GM12878 (cell line): ENCODE results near the gene MBD5. TPM values are rescaled to one million over a fixed set of nuclear protein-coding genes. Genes with fewer than 3 reads are reported as not detected.

ENCODE experiments used
- ATAC-seq: fragments of 200-7000 bp; cut with Tn5 transposase; 3 replicates; pipeline ENCODE4 v1.9.1; 2020; ENCODE audit warnings: mild to moderate bottlenecking, moderate library complexity
- BruUV-seq: library from RNA; stranded (reverse); fragments of 400-500 nt; replicated peaks from 2 replicates; lab custom pipeline; 2021; lab: Mats Ljungman, UMichigan
- CTCF ChIA-PET: fragments of 300-600 bp; sonication (Branson Sonifier 250); formaldehyde crosslinking; extraction: SDS; loops from one replicate; lab custom pipeline; 2021; ENCODE audit warnings: inconsistent platforms; lab: Yijun Ruan, JAX
- POLR2A ChIA-PET: fragments of 350-600 bp; formaldehyde crosslinking; extraction: SDS; loops from one replicate; lab custom pipeline; 2021; ENCODE audit warnings: inconsistent platforms; lab: Charles Lee
- RAD21 ChIA-PET: fragments of 300-600 bp; sonication (Branson Sonifier 250); formaldehyde crosslinking; loops from one replicate; lab custom pipeline; 2023; ENCODE audit warnings: antibody characterized with exemption; ENCODE audit not compliant: unreplicated experiment; lab: Charles Lee
- SMC1A ChIA-PET: fragments of 300-600 bp; sonication (Branson Sonifier 250); formaldehyde crosslinking; loops from one replicate; lab custom pipeline; 2023; ENCODE audit not compliant: unreplicated experiment, uncharacterized antibody; lab: Charles Lee
- DNase-seq: peaks from one replicate; pipeline ENCODE4 v3.0.0-alpha.2; 2011; ENCODE audit warnings: low read depth, low spot score
- FAIRE-seq: peaks from 3 replicates; lab custom pipeline; 2011; peaks lifted over from hg19 to GRCh38; lab: Jason Lieb, UNC
- H2AFZ ChIP-seq: 2 replicates; pipeline ENCODE4 v1.6.0; 2011; ENCODE audit warnings: low read depth, low read length, control low read depth; ENCODE audit not compliant: control insufficient read depth
- H3K27ac ChIP-seq: 2 replicates; pipeline ENCODE4 v1.5.1; 2011; ENCODE audit warnings: control low read depth; ENCODE audit not compliant: control insufficient read depth, insufficient read depth
- H3K27me3 ChIP-seq, 2 experiments: replicated peaks in 1 of 2; 2 replicates each; pipeline versions ENCODE4 v1.6.0 to v1.6.1; 2011; ENCODE audit warnings: low read length in 1 of 2; ENCODE audit not compliant: control insufficient read depth in 2 of 2, insufficient read depth in 2 of 2
- H3K36me3 ChIP-seq, 2 experiments: 2 replicates each; pipeline ENCODE4 v1.5.1; 2011; ENCODE audit warnings: low read length in 1 of 2; ENCODE audit not compliant: control insufficient read depth in 2 of 2, insufficient read depth in 2 of 2
- H3K4me1 ChIP-seq: 2 replicates; pipeline ENCODE4 v1.6.1; 2011; ENCODE audit warnings: mild to moderate bottlenecking, low read length, moderate library complexity, mixed read lengths; ENCODE audit not compliant: control insufficient read depth, insufficient read depth
- H3K4me2 ChIP-seq: 2 replicates; pipeline ENCODE4 v1.6.0; 2011; ENCODE audit warnings: control low read depth; ENCODE audit not compliant: control insufficient read depth, insufficient read depth
- H3K4me3 ChIP-seq: fragments of 200-600 bp; sonication (generic); 2 replicates; pipeline ENCODE4 v1.5.1; 2016
- H3K79me2 ChIP-seq: 2 replicates; pipeline ENCODE4 v1.6.0; 2011; ENCODE audit warnings: low read length; ENCODE audit not compliant: control insufficient read depth, insufficient read depth
- H3K9ac ChIP-seq: 2 replicates; pipeline ENCODE4 v1.8.0; 2011; ENCODE audit warnings: low read length, control low read depth, mixed read lengths; ENCODE audit not compliant: control insufficient read depth, insufficient read depth
- H3K9me3 ChIP-seq: replicated peaks from 3 replicates; pipeline ENCODE4 v1.5.1; 2011; ENCODE audit warnings: mild to moderate bottlenecking, low read length; ENCODE audit not compliant: control insufficient read depth, insufficient read depth
- H4K20me1 ChIP-seq: 2 replicates; pipeline ENCODE4 v1.6.0; 2011; ENCODE audit not compliant: control insufficient read depth, insufficient read depth
- ASH2L ChIP-seq: fragments of 300-600, 200-600 bp; sonication (generic); IDR thresholded peaks from 2 replicates; pipeline ENCODE4 v1.6.1; 2017; ENCODE audit warnings: low read depth, mild to moderate bottlenecking, borderline replicate concordance
- ATF7 ChIP-seq: fragments of 450-650 bp; IDR thresholded peaks from 2 replicates; pipeline ENCODE4 v1.6.1; 2016; ENCODE audit warnings: low read depth, mild to moderate bottlenecking
- CTCF ChIP-seq, 3 experiments: IDR thresholded peaks in 2 of 3; conservative IDR thresholded peaks in 1 of 3; 2 replicates each; pipeline ENCODE4 v1.5.1; 2011; ENCODE audit warnings: low read depth in 3 of 3, low read length in 3 of 3, mild to moderate bottlenecking in 3 of 3, control low read depth in 2 of 3, moderate library complexity in 2 of 3, inconsistent platforms in 1 of 3, mixed read lengths in 1 of 3; ENCODE audit not compliant: control insufficient read depth in 2 of 3, insufficient read depth in 1 of 3; ENCODE audit errors: extremely low read depth in 1 of 3
- EED ChIP-seq: sonication (generic); IDR thresholded peaks from 2 replicates; pipeline ENCODE4 v1.6.1; 2016; ENCODE audit warnings: antibody characterized with exemption, low read depth
- EGR1 ChIP-seq, 2 experiments: IDR thresholded peaks; 1 replicate in 1 of 2; 2 replicates in 1 of 2; pipeline ENCODE4 v1.6.1; 2011 to 2012; ENCODE audit warnings: low read depth in 2 of 2, low read length in 2 of 2, borderline replicate concordance in 1 of 2, mild to moderate bottlenecking in 1 of 2, moderate library complexity in 1 of 2
- FOS ChIP-seq: IDR thresholded peaks from 3 replicates; pipeline ENCODE4 v1.6.1; 2011; ENCODE audit warnings: borderline replicate concordance; ENCODE audit not compliant: insufficient read length; ENCODE audit errors: extremely low read depth
- NKRF ChIP-seq: fragments of 450-650 bp; conservative IDR thresholded peaks from 2 replicates; pipeline ENCODE4 v1.6.1; 2017; ENCODE audit warnings: mild to moderate bottlenecking, moderate library complexity
- SREBF1 ChIP-seq: IDR thresholded peaks from 2 replicates; pipeline ENCODE4 v1.6.1; 2012; ENCODE audit warnings: mild to moderate bottlenecking, low read length
- TBL1XR1 ChIP-seq: IDR thresholded peaks from 2 replicates; pipeline ENCODE4 v1.6.1; 2012; ENCODE audit warnings: low read depth, low read length, improper control_type of control experiment
- ZNF217 ChIP-seq: fragments of 450-650 bp; IDR thresholded peaks from 2 replicates; pipeline ENCODE4 v1.6.1; 2017; ENCODE audit warnings: antibody characterized with exemption, mild to moderate bottlenecking
- ZNF592 ChIP-seq: fragments of 450-650 bp; IDR thresholded peaks from 2 replicates; pipeline ENCODE4 v1.6.1; 2017; ENCODE audit warnings: mild to moderate bottlenecking, moderate library complexity
- ZZZ3 ChIP-seq: IDR thresholded peaks from 2 replicates; pipeline ENCODE4 v1.6.1; 2011; ENCODE audit warnings: low read depth; ENCODE audit not compliant: control insufficient read depth, insufficient read length
- WGBS: methylation state at CpG from one replicate; pipeline ENCODE4 v1.1.6; 2016; ENCODE audit warnings: low lambda C conversion rate; ENCODE audit not compliant: insufficient replicate concordance, insufficient coverage; ENCODE audit errors: missing lambda C conversion rate; 5-methylcytosine and 5-hydroxymethylcytosine counted together
- in situ Hi-C: fragments of 300-500 bp; cut with MboI; formaldehyde crosslinking; loops from 9 replicates; pipeline ENCODE4 v1.14.3; 2018; ENCODE audit warnings: mixed read lengths
- intact Hi-C: fragments of 100-400 bp; cut with micrococcal nuclease; formaldehyde crosslinking; loops from one replicate; pipeline ENCODE4 v1.14.2; 2022; ENCODE audit not compliant: unreplicated experiment
- polyA plus RNA-seq, 11 experiments: library from polyadenylated mRNA; depleted of rRNA in 4 of 11; unstranded in 6 of 11; stranded (reverse) in 5 of 11; fragments of >200 nt; fragmentation: Nextera tagmentation in 4 of 11; fragmentation: Illumina TruSeq in 1 of 11; extraction: Ambion mirVana in 4 of 11; extraction: Trizol in 1 of 11; gene quantifications; 1 replicate in 1 of 11; 2 replicates in 10 of 11; pipeline versions ENCODE4 v1.2.1 to v1.2.3, GENCODE V29; 2011 to 2016; ENCODE audit warnings: inconsistent platforms in 2 of 11, missing spikeins in 2 of 11, low read depth in 1 of 11
- total RNA-seq, 4 experiments: library from RNA; depleted of rRNA in 3 of 4; stranded (reverse); fragments of >200 nt in 3 of 4; fragmentation: Illumina TruSeq in 1 of 4; extraction: Trizol in 1 of 4; gene quantifications; 2 replicates each; pipeline versions ENCODE4 v1.2.1 to v1.2.3, GENCODE V29; 2013 to 2021

Gene MBD5
- total and polyA plus RNA-seq, 10 of the 15 experiments (the other 5 are each of a cell fraction or from before 2014, with no cell fraction given), result 7.4 to 58.0 (median 21.2) TPM

- TF ChIP-seq NKRF, result no peak
- no peak for TF ChIP-seq ZZZ3
- TF ChIP-seq EGR1 (IDR thresholded peaks at IDR 0.05; ENCODE audit: borderline replicate concordance in 1 of 2, low read depth in 2 of 2, low read length in 2 of 2), result no peak
- TF ChIP-seq ZNF217, result no peak
- no peak for TF ChIP-seq ASH2L
These were observed 462.8 kb downstream of the MBD5 start (continued) for GRCh38 chr2:148483665-148484064.

- Histone ChIP-seq H3K9me3 (no peaks in the 10 kb centered on the region), H3K4me2 (no peak overlapping the region), H4K20me1 (no peaks in the 10 kb centered on the region), H3K9ac (no peak overlapping the region), H3K27ac (no peak overlapping the region), H2AFZ (no peak overlapping the region), H3K79me2 (no peaks in the 10 kb centered on the region), H3K4me1 (no peaks in the 10 kb centered on the region), H3K36me3 (no peaks in the 10 kb centered on the region; a peak in 1 of 4 replicates), H3K27me3 (no peaks in the 10 kb centered on the region), H3K4me3 (no peak overlapping the region)
- CTCF ChIA-PET, result interaction anchor here (0.8 to 3.0 kb wide), 4 partner anchors 10 to 494 kb away, joined by 3 to 13 read pairs (median 3); no protein-coding TSS in a partner anchor
- no TSS peak for BruUV-seq
- no peak for DNase-seq
- in situ Hi-C loops (no loop called here), intact Hi-C loops (no loop called here)
- FAIRE-seq, result no peak
- RAD21 ChIA-PET, result interaction anchor here (0.7 to 1.4 kb wide), 2 partner anchors 10 to 25 kb away, joined by 3 to 5 read pairs; no protein-coding TSS in a partner anchor
- 0% methylated on average over 1 of the region's 1 CpG for WGBS
- SMC1A ChIA-PET, result interaction anchor here (1.0 to 1.8 kb wide), 3 partner anchors 14 to 181 kb away, joined by 4 to 10 read pairs (median 4); no protein-coding TSS in a partner anchor
- ATAC-seq, result no peak
- POLR2A ChIA-PET, result interaction anchor here (1.0 kb wide), 1 partner anchor 499 kb away, joined by 3 read pairs; no protein-coding TSS in a partner anchor
- no peak for TF ChIP-seq SREBF1
- TF ChIP-seq EED, result no peak
- TF ChIP-seq TBL1XR1, result no peak
- no peak for TF ChIP-seq ZNF592
- no peak for TF ChIP-seq ATF7
- no peak for TF ChIP-seq CTCF (IDR thresholded peaks at IDR 0.05 in 2 of 3, conservative IDR thresholded peaks at IDR 0.05 in 1 of 3; ENCODE audit: control insufficient read depth in 2 of 3, extremely low read depth in 1 of 3, insufficient read depth in 1 of 3, low read depth in 3 of 3, low read length in 3 of 3)
- no peak for TF ChIP-seq FOS
These were observed 463.2 kb downstream of the MBD5 start for GRCh38 chr2:148484066-148484465.
